HG03135 (cell line): ENCODE results near the gene UTP25.
"Not testable (repeated sequence)": the region's sequence is repeated elsewhere in the genome, so short reads cannot be mapped to it uniquely, and the experiment has no call there.

Source experiments
- ATAC-seq: cut with Tn5 transposase; IDR thresholded peaks from one replicate; pipeline ENCODE4 v1.9.1; 2021; ENCODE audit warnings: mild to moderate bottlenecking, moderate library complexity; ENCODE audit not compliant: unreplicated experiment

The UTP25 gene

DNA sequence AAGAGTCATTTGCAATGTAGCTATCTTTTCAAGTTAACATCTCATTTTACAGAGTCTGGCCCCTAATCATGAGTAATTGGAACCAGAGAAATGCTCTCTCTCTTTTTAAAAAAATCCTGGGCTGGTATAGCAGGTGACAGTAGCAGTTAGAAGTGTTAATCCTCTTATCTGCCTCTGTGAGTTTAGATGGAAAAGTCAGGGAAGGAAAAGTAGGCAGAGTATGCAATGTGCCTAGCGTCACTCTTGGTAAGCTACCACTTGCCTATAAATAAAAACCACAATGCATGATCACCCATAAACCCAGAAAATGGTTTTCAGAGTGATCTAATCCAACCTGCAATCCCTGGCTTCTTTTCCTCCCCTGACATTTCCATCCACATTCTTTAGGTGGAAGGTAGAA is 43.2 kb downstream of the UTP25 start:
- ATAC-seq, result no peak

DNA sequence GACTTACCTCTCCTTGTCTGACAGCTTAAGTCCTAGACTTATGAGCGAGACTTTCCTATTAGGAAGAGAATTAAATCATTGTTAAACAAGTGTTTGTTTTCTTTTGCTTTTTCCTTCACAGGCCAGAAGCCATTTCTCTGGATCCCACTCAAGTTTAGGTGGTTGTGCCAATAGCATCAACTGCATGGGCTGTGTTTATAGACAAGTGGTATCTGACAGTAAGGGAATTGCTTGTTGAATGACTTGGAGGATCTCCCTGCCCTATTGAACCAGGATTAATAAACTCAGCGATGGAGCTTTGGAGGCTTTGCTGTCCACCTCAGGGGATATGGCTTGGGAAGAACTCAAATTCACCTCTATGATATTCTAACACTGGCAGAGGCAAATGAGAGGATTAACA is 43.7 kb downstream of the UTP25 start:
- no peak for ATAC-seq

DNA sequence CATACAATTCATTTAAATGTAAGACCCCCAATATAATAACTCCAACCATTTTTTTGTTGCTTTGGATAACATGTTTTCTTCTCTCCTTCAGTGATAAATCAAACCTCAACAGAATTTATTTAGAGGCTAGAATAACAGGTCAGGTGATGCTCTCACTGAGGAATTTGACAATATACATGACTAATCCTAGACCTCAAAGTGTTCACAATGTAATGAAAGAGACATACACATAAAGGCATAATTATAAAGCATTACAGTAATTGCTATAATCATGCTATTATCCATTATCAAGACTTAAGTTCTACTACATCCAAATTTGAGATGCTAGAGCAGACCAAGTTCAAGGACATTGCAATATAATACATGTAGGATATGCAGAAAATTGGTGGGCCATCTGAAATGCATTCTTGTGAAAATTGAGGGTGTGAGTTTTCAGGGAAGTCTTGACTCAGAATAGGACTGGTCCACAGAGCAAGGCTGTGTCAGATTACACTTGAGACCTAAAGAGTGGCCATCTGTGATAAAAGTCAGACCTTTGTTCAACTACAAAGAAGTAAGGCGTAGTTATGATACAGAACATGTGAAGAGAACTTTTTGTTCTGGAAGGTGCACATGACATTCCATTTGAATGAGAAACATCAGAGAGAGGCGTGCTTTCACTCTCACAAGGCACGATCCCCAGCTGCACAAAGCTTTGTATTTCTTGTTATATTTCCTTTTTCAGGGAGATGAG is 45.5 kb downstream of the UTP25 start:
- no peak for ATAC-seq

DNA sequence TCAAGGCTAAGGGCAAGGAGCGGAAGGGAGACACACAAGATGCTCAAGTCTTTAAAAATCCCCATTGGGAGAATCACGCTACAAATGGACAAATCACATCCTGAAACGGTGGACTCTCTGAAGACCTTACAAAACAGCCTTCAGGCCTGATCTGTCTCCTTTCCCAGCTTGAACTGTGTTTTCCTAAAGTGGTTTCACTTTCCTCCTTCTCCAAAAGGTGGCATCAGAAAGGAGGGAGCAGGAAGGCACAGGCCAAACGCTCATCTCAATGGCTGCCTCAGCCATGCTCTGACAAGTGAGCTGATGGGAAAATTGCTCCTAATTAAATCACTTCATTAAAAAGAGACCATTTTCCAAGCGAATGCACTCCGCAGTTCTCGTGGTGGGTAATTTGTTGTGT is 47.7 kb downstream of the UTP25 start:
- ATAC-seq, result no peak

DNA sequence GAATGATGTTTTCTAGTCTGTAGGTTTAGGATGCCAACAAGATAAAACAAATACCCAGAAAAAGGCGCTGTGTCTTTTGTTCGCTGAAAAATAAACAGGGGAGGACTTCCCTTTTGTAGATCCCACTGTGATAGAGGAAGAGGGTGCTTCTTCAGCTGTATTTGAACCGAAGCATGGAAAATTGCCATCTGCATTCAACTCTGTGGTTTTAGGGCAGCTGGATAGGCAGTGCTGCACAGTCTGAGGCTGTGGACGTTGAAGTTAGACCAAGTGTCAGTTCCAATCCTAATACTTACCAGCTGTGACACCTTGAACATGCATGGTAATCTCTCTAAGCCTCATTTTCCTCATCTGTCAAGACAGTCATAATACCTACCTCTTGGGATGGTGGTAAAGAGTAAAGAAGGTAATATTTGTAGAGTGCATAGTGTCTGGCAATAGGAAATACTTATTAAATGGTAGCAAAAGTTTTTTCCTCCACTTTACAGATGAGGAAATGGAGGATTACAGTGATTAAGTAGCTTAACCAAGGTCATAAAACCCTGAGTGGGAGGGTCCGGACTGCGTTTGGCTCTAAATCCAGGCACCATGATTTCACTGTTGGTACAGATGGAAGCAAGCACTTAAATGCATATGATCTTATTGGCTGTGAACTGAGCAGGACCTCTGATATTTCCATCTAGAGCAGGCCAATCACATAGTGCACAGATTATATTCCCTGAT is 48.5 kb downstream of the UTP25 start:
- ATAC-seq, result no peak

DNA sequence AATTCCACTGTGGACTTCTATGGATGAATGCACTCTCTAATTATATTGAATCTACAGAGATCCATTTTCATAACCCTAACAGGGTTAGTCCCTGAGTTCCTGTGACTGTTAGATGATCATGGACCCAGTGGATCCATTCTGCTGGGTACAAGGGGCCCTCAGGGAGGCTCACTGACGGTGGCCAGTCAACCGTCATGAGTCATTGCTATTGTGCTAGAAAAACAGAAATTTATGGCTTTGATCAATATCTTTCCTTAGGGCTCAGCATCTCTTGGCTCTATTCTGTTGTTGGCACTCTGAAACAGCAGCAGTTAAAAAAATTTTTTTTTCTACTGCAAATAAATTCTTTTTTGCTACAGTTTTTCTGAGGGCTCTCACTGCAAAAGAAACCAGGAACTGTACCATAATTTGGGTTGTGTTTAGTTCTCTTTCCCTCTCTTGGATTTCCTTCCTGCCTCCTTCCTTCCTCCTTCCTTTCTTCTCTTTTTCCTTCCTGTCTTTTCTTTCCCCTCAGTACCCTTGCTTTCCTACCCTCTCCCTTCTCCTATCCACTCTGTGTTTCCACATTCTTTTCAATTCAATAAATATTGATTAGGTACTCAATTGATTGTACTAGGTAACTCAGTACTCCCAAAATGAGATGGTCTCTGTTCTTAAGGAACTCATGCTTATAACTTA is 49.5 kb downstream of the UTP25 start:
- ATAC-seq, result no peak

DNA sequence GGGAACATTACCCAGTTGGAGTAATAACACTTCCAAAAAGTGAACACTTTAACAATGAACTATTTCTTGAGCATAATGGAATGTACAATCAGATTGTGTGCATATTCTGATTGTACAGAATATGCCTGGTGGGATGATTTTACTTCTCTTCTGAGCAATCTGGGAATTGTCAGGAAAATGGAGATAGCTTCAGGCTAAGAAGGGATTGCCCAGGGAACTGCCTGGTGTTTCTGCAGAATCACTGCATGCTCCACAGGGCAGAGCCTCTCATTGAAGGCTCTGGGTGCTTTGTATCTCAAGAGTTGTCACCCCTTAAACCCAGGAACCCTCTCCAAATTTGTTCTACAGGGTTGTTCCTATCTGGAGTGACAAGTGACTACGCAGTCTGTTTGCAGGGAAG is 51.2 kb downstream of the UTP25 start:
- no peak for ATAC-seq

DNA sequence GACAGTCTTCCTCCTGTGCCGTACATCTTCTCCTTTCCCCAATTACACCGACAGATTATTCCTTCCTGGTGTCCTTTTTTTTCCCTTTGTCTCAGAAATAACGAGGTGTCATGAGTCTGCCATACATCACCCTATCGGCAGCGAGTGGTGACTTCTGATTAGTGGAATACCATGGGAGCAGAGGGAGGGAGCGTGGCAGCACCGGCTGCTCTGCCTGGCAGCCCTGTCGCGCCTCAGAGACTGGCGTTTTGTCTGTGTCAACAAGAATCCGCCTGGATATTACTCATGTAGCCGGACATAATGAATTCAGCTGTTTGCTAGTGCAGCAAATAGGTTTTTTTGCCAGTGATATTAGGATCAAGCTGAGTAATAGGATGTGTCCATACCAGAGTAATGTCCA is 51.8 kb downstream of the UTP25 start:
- no peak for ATAC-seq

DNA sequence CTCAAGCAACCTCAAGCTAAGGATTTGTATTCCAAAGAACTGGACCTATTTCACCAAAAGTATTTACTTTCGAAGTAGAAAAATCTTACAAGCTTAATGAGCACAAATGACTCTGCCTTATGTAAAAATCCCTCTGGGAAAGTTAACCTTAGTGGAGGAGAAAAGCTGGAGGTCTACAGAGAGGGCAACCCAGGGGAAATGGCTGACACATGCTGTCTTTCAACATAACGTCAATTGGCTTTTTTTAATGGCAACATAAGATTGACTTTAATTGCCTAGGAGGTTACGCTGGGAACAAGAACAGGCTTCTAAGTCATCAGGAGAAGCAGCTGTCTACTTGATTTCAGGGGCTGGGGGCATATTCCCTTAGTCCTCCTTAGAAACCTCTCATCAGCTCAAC is 52.3 kb downstream of the UTP25 start:
- no peak for ATAC-seq

DNA sequence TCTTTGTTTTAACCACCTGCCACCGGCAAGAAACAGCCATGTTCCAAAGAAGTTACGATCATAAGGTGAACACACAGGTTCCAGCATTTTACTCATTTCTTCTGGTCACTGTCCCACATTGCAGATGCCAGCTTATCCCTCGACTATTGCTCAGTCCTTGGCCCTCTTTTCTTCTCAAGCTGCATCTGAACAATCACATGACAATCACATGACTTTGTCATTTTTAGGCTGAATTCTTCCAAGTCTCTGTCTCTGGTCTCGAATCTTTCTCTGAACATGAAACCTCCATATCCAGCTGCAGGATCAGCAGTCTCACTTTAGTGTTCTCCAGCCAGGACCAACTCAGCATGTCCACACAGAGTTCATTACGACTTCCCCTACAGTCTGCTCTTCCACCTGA is 53.8 kb downstream of the UTP25 start:
- no peak for ATAC-seq

DNA sequence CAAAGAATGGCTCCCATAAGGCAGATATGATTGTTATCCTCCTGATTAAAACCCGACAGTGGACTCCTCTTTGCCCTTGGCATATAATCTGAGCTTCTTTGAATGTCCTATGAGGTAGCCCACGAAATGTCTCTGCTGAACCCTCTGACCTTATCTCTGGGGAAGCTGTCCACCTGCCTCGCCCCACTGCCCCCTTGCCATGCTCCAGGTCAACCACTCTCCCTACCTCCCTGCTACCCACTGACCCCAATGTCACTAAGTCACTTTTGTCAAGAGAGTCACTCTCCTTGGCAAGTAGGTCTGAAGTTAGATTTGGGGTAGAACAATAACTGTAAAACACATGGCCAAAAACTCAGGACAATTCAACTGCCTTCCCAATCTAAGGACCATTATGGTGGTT is 54.5 kb downstream of the UTP25 start:
- no peak for ATAC-seq

DNA sequence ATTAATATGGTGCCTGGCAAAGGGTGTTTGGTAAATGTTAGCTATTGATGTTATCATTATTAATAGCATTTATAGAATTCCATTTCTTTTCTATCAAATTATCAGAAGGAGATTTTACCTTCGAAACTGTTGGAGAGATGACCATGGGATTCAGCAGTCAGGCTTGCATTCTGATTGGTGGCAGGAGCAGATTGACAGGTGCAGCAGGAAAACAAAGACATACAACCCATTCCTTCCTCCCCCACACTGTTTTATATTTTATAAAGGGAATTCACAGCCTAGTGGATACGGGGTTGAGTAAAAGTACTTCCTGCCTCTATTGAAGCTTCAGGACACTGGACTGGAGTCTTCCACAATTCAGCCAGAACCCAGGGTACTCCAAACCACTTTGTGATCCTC is 55.2 kb downstream of the UTP25 start:
- ATAC-seq, result no peak

DNA sequence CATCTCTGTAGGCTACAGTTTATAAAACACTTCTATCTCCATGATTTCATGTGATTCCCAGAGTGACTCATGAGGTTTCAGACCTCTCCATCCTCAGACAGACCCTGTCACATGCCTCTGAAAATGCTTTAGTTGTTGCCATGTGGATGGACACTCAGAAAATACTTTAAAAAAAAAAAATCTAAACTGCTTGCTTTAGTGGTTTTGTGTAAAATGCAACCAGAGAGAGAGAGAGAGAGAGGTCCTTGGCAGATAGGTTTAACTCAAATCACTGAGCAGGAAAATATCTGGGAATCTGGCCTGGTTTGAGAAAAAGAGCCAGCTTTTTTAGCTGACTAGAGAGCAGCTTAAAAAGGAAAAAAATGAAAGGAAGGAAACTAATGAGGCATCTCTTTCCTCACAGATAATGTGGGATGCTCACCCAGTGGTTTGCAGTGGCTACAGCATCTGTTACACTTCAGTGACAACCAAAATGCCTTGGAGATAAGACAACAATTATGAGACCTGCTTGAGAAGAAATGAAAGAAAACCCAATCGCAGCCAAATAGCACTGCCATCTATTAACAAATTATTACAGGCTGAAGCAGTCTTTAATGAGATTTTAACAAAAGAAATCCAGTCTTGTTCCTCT is 55.7 kb downstream of the UTP25 start:
- ATAC-seq, result no peak

DNA sequence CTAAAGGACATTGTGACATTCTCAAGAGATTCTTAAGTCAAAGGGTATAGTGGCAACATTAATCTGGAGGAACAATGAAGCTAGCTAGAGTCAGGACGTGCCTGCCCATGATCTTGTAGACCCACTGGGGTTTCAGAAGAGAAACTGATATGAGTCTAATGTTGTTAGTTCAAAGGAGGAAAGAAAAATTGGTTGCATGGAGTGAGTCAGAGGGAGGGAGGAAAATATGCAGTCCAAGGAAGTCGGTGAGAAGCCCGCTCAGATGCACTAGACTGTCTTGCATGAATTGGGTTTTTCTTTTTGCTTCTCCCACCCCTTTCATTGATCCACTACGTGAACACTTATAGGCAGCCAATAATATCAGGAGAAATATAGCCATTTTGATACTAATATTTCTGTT is 56.5 kb downstream of the UTP25 start:
- ATAC-seq, result no peak

DNA sequence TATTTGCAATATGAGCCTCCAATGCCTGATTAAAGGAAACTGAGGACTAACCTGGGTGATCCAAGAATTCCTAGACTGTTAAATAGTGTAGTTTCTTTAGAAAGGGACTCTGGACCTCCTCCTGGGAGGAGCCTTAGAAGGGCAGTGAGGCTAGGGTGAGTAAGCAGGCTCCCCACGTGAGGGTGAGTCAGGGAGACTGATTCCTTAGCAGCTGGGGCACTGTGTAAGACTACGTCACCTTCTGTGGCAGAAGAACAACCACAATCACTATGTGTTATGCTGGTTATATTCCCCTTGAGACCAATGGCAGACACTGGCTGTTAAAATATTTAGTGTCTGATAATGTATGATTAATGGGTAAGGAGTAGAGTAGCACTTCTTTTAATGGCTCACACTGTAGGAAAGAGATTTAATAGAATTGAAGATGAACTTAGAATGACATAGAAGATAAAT is 56.9 kb downstream of the UTP25 start:
- peak; percentile 81 for ATAC-seq

DNA sequence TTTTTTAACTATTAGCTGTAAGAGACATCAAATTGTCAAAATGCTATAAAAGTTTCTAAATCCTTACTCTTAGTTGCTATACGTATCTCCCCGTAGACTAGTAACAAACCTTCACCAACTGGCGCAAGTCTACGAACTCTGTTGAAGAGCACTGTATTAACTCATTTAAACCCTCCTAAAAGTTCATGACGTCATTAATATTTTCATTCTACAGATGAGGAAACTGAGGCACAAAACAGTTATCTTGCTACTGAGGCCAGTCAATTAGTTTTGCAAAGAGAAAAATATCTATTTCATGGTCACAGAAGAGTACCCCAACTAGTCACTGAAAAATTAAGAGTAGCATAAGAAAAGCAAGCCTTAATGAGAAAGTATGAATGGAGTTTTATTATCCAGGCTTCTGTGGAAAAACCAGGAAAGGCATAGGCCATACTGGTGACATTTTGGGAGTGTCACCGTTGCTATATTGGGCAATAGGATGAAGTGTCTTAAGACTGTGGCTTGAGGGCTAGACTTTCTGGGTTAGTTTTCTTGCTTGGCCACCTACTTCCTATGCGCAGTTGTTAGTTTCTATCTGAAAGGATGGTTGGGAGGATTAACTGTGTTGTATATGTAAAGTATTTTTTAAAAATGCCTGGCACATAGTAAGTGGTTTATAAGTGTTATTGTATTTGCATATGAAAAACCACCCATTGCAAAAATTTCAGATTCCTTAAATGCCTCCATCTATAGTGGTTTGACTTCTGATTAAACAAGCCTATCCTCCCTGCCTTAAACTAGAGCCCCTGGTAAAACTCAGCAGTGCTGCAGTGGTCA is 57.8 kb downstream of the UTP25 start:
- ATAC-seq, result no peak

DNA sequence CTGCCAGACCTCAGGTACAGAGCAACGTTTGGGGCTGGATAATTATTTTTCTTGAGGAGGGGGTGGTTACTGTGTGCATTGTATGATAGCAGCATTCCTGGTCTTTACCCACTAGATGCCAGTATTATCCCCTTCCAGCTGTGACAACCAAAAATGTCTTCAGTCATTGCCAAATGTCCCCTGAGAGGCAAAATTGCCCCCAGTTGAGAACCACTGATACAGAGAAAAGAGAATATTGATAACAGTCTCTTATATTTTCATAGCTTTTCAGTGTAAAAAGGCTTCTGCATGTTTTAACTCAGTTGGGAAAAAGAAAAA is 58.4 kb downstream of the UTP25 start:
- ATAC-seq, result no peak

DNA sequence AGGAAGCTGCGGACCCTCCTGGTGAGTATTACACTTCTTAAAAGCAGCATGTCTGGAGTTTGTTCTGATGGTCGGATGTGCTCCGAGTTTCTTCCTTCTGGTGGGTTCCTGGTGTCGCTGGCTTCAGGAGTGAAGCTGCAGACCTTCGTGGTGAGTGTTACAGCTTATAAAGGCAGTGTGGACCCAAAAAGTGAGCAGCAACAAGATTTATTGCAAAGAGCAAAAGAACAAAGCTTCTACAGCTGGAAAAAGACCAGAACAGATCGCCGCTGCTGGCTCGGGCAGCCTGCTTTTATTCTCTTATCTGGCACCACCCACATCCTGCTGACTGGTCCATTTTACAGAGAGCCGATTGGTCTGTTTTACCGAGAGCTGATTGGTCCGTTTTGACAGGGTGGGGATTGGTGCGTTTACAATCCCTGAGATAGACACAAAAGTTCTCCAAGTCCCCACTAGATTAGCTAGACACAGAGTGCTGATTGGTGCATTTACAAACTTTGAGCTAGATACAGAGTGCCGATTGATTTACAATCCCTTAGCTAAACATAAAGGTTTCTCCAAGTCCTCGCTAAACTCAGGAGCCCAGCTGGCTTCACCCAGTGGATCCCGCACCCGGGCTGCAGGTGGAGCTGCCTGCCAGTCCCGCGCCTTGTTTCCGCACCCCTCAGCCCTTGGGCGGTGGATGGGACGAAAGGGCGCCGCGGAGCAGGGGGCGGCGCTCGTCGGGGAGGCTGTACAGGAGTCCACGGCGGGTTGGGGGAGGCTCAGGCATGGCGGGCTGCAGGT is 60.7 kb downstream of the UTP25 start:
- ATAC-seq, result not testable (repeated sequence)

DNA sequence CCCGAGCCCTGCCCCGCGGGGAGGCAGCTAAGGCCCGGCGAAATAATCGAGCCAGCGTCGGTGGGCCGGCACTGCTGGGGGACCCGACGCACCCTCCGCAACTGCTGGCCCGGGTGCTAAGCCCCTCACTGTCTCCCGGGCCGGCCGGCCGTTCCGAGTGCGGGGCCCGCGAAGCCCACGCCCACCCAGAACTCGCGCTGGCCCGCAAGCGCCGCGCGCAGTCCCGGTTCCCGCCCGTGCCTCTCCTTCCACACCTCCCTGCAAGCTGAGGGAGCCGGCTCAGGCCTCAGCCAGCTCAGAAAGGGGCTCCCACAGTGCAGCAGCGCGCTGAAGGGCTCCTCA is 61.3 kb downstream of the UTP25 start:
- no peak for ATAC-seq

DNA sequence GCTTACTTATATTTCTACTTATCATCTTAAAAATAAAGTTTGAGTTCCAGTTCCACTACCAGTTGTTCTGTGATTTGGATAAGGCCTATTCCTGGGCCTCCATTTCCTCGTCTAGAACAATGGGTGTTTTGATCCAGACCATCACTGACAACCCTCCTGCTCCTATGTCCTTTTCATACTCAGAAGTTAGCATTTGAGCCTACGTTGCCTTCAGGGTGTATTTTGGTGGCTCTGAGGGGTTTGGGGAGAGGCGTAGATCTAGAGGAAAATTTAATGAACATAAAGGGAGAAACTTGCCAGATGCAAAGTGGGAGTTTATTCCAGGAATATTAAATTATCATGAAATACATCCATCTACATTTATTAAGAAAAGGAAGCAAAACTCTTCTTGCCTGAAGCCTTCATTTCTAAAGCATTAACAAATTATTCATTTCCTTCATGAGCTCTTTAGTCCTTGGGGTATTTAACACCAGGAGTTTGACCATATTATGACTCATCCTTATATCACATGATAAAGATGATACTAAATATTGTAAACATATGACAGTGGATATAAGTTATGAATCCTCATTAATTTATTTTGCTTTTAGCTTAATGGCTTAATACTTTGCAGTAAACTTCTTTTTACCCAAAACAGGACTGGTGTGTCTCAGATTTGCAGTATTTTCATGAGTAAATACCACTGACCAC is 63.0 kb downstream of the UTP25 start:
- ATAC-seq, result no peak
